ENCODE data around the gene DNAH1. TPM values are rescaled to one million over a fixed set of nuclear protein-coding genes. Genes with fewer than 3 reads are reported as not detected.
"Not testable (repeated sequence)": the region's sequence is repeated elsewhere in the genome, so short reads cannot be mapped to it uniquely, and the experiment has no call there.

The DNAH1 gene
- total RNA-seq, 2 donors from 2014 or later = 5.6 to 18.7 TPM

DNA sequence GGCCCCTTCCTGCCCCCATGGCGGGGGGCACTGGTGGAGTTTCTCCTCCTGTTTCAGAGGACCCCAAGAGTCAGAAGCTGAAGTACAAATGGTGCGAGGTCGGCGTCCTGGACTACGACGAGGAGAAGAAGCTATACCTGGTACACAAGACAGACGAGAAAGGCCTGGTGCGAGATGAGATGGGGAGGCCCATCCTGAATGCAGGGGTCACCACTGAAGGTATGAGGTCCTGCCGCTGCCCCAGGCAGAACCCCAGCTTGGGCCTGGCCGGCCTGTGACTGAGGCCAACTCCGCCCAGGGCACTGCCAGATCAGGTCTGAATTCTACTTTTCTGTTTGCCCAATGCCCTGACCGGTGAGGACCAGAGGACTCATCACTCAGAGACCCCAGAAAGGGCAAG lies 15.0 kb downstream of the DNAH1 start:
- Histone ChIP-seq H3K27me3 (replicated peaks; ENCODE audit: insufficient read depth) (no peaks in the 10 kb centered on the region), H3K9me3 (no peaks in the 10 kb centered on the region), H3K4me1 (replicated peaks) (no peaks in the 10 kb centered on the region), H3K4me3 (no peak overlapping the region), H3K36me3 (no peaks in the 10 kb centered on the region), H3K27ac (no peak overlapping the region)
- TF ChIP-seq POLR2A (IDR thresholded peaks at IDR 0.05) = no peak
- TF ChIP-seq, protein P1, sequence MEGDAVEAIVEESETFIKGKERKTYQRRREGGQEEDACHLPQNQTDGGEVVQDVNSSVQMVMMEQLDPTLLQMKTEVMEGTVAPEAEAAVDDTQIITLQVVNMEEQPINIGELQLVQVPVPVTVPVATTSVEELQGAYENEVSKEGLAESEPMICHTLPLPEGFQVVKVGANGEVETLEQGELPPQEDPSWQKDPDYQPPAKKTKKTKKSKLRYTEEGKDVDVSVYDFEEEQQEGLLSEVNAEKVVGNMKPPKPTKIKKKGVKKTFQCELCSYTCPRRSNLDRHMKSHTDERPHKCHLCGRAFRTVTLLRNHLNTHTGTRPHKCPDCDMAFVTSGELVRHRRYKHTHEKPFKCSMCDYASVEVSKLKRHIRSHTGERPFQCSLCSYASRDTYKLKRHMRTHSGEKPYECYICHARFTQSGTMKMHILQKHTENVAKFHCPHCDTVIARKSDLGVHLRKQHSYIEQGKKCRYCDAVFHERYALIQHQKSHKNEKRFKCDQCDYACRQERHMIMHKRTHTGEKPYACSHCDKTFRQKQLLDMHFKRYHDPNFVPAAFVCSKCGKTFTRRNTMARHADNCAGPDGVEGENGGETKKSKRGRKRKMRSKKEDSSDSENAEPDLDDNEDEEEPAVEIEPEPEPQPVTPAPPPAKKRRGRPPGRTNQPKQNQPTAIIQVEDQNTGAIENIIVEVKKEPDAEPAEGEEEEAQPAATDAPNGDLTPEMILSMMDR (IDR thresholded peaks at IDR 0.05) = no peak
- intact Hi-C loops (cut with DNase I) = no loop called here
- DNase-seq (ENCODE audit: low spot score) = no peak
- 95% methylated on average over 12 of the region's 12 CpGs for WGBS

- no peaks in the 10 kb centered on the region for H3K4me1 ChIP-seq (replicated peaks)
- no peak overlapping the region for H3K4me3 ChIP-seq
- no peaks in the 10 kb centered on the region for H3K36me3 ChIP-seq
- no peaks in the 10 kb centered on the region for H3K9me3 ChIP-seq
- no peak for DNase-seq (ENCODE audit: low spot score)
- no peaks in the 10 kb centered on the region for H3K27me3 ChIP-seq (replicated peaks; ENCODE audit: insufficient read depth)
- intact Hi-C loops (cut with DNase I) = no loop called here
- no peak overlapping the region for H3K27ac ChIP-seq
- WGBS = 97% methylated on average over 15 of the region's 15 CpGs
- no peak for TF ChIP-seq POLR2AphosphoS5 (IDR thresholded peaks at IDR 0.05)
- TF ChIP-seq, protein P1 (IDR thresholded peaks at IDR 0.05) = no peak
- no peak for TF ChIP-seq POLR2A (IDR thresholded peaks at IDR 0.05)
Observed at GRCh38 chr3:52331906-52332305, 15.8 kb downstream of the DNAH1 start.

DNA sequence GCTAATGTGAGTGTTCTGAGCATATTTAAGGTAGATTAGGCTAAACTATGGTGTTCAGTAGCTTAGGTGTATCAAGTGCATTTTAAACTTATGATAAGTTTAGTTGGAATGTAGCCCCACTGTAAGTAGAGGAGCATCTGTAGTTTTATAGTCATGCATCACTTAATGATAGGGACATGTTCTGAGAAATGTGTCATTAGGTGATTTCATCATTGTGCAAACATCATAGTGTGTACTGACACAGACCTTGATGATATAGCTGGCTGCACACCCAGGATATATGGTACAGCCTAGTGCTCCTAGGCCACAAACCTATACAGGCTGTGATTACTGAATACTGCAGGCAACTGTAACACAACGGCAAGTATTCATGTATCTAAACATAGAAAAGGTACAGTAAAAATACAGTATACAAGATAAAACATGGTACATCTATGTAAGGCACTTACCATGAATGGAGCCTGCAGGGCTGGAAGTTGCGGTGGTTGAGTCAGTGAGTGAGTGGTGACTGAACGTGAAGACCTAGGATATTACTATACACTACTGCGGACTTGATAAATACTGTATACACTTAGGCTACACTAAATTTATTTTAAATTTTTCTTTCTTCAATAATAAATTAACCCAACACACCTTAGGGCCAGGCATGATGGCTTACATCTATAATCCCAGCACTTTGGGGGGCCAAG lies 17.9 kb downstream of the DNAH1 start:
- intact Hi-C loops (cut with DNase I) = no loop called here
- TF ChIP-seq, protein P1 (IDR thresholded peaks at IDR 0.05) = no peak
- TF ChIP-seq POLR2AphosphoS5 (IDR thresholded peaks at IDR 0.05) (no peak), POLR2A (IDR thresholded peaks at IDR 0.05) (no peak)
- 94% methylated on average over 4 of the region's 4 CpGs for WGBS

DNA sequence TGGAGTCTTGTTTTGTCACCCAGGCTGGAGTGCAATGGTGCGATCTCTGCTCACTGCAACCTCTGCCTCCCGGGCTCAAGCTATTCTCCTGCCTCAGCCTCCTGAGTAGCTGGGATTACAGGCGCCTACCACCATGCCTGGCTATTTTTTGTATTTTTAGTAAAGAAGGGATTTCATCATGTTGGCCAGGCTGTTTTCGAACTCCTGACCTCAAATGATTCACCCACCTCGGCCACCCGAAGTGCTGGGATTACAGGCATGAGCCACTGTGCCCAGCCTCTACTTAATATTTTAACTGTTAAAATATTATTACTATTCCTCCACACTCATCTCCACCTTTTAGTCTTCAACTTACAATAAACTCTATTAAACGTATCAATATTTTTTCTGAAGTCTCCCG lies 22.0 kb downstream of the DNAH1 start:
- H3K4me1 ChIP-seq (replicated peaks); H3K27me3 ChIP-seq (replicated peaks; ENCODE audit: insufficient read depth); intact Hi-C loops (cut with DNase I); H3K9me3 ChIP-seq; DNase-seq (ENCODE audit: low spot score); H3K36me3 ChIP-seq; H3K4me3 ChIP-seq; H3K27ac ChIP-seq: not testable (repeated sequence)
- WGBS = 95% methylated on average over 8 of the region's 8 CpGs

More for the DNA sequence above, 17.9 kb downstream of the DNAH1 start:
- H3K9me3 ChIP-seq = no peaks in the 10 kb centered on the region
- no peaks in the 10 kb centered on the region for H3K36me3 ChIP-seq
- no peak for DNase-seq (ENCODE audit: low spot score)
- H3K27me3 ChIP-seq (replicated peaks; ENCODE audit: insufficient read depth) = no peaks in the 10 kb centered on the region
- no peak overlapping the region for H3K4me3 ChIP-seq
- no peaks in the 10 kb centered on the region for H3K4me1 ChIP-seq (replicated peaks)
- no peak overlapping the region for H3K27ac ChIP-seq

- Histone ChIP-seq H3K27me3 (replicated peaks; ENCODE audit: insufficient read depth) (no peaks in the 10 kb centered on the region), H3K36me3 (no peaks in the 10 kb centered on the region), H3K9me3 (no peaks in the 10 kb centered on the region), H3K27ac (no peak overlapping the region), H3K4me1 (replicated peaks) (no peaks in the 10 kb centered on the region), H3K4me3 (no peak overlapping the region)
- 2% methylated on average over 3 of the region's 3 CpGs for WGBS
- peak; percentile 61 for DNase-seq (ENCODE audit: low spot score)
- TF ChIP-seq POLR2A (IDR thresholded peaks at IDR 0.05) (no peak), POLR2AphosphoS5 (IDR thresholded peaks at IDR 0.05) (peak; percentile 43)
- TF ChIP-seq, protein P1 (IDR thresholded peaks at IDR 0.05) = peak; percentile 42 to 85 (median 71)
- intact Hi-C loops (cut with DNase I) = loop anchor here (5.0 kb wide), 2 partner anchors 117 to 337 kb away; no protein-coding TSS in a partner anchor
Observed at GRCh38 chr3:52339612-52340011, 23.5 kb downstream of the DNAH1 start.
